M059J (cell line): ENCODE measurements around the gene PNPLA5. TPM values are rescaled to one million over a fixed set of nuclear protein-coding genes. Genes with fewer than 3 reads are reported as not detected.
A peak's percentile ranks its signal among the peaks of the same experiment; 100 is the strongest.

Experiments used
- DNase-seq: peaks from one replicate; pipeline ENCODE4 v3.0.0-alpha.2; 2012; ENCODE audit warnings: low read depth
- total RNA-seq: library from RNA; depleted of rRNA; stranded (reverse); fragments of >200 nt; shearing (Covaris generic); gene quantifications from 2 replicates; pipeline ENCODE4 v1.2.3, GENCODE V29; 2014

The PNPLA5 gene
- total RNA-seq, 1 experiment from 2014 or later = 0.05 TPM

- no peak for DNase-seq
Observed at GRCh38 chr22:43854786-43855271, 37.0 kb downstream of the PNPLA5 start.

- no peak for DNase-seq
Observed at GRCh38 chr22:43854121-43854785, 37.6 kb downstream of the PNPLA5 start.

DNA sequence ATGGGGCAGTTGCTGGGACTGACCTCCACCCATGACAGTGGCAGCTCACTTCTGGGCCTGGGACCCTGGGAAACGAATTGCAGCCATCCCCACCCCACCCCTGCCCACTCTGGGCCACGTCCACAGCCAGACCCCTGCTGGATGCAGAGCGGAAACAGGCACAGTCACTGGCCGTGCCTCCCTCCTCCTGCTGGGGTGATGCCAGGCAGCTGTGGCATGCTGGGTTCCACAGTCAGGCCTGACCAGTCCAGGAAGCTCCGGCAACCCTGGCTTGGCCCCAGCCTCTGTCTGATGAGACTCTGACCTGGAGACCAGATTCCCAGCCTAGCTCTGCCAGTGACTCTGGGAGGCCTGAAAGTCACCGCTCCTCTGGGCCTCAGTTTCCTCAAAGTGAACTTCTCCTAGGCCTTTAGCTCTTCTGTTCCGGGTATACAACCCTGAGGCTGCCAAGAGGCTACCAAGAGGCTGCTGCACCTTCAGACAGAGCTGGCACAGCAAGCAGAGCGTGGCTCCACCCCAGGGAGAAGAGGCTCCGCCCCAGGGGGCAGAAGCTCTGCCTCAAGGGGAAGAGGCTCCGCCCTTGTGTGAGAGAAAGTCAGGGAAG lies 38.4 kb downstream of the PNPLA5 start:
- DNase-seq = peak; percentile 27

DNA sequence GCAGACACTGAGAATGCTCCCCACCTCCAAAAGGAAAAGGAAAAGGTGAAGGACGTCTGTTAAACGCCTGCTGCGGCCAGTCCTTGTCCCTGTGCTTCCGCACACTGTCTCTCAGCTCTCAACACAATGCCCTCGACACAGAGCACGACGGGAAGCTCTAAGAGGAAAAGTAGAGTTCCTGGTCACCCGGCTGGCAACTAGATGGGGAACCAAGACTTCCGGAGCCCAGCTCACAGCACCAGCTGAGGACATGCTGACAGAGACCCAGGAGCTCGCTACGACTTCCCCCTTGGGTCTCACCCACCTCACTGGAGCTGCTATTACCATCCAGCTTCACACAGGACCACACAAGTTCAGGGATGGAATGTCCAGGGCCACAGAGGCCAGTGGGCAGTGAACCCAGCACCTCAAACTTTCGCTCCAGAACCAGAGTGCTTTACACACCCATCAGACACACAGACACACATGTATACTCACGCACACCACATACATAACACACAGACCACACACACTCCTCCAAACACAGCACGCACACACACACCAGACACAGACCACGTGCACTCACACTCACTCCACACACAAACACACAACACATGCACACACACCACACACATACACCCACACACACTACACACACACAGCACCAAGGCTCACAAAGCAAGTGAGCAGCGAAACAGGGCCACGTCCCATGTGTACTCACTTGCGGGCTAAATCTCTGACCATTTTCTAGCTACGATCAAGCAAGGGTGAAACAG lies 39.1 kb downstream of the PNPLA5 start:
- DNase-seq = no peak

DNA sequence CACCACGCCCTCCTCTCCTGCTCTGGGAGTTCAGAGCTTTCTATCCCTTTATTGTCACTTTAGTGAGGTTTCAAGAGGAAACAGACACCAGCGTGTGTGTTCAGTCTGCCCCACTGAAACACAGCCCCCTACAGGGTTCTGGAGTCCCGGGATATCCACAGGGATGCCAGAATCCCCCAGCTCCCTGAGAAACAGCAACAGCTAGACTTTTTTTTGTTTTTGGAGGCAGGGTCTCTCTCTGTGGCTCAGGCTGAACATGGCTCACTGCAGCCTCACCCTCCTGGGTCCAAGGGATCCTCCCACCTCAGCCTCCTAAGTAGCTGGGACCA lies 39.9 kb downstream of the PNPLA5 start:
- no peak for DNase-seq

DNA sequence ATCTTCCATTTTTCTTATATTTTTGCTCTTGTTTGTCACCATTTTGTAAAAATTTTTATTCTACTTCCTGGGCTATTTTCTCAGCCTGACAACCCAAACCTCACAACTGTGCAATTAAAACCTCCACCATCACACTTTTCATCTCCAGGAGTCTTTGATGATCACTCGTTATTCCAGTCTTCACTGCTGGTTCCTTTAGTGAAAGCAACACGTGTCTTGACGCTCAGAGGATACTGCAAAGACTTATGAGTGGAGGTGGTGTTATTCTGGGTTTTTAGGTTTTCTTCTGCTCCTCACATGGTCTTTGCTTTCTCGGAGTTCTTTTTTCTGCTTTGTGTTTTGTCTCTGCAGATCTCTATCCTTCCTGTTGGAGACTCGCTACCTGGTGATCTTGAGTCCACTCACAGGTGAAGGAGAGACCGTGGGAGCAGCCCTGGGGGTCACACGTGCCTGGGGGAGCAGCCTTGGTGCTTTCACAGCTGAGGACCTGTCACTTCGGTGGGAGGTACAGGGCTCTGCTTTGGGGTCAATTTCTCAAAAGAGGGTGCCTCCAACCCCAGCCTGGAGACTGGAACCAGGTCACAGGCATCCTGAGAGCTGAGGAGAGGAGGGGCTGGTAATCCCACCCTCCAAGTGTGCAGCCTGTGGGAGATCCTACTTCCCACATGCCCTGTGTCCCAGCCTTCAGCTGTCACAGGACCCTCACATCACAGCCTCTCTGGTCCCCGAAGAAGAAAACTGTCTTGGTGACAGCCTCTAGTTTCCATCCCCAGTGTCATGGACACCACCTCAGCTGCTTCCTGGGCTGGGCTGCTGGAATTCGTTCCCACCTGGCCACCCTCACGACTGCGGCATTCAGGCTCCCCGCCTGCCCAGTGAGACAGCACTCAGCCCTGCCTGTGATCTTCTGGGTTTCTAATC lies 40.5 kb downstream of the PNPLA5 start:
- no peak for DNase-seq

DNA sequence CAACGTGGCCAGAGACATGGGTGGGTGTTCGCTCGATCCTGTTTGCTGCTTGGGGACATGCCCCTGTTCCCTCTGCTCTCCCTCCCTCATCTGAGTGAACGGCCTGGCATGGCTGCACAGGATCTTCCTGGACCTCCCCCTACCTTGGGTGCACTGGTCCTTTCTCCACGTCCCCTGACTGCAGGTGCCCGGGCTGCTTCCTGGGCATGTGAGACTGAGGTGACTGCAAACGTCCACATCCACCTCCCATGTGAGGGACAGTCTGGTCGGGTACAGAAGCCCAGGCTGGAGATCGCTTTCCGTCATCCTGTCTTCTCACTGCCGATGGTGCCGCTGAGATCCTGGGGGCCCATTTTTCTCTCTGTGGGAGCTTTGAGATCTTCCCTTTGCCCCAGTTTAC lies 41.3 kb downstream of the PNPLA5 start:
- DNase-seq = no peak

DNA sequence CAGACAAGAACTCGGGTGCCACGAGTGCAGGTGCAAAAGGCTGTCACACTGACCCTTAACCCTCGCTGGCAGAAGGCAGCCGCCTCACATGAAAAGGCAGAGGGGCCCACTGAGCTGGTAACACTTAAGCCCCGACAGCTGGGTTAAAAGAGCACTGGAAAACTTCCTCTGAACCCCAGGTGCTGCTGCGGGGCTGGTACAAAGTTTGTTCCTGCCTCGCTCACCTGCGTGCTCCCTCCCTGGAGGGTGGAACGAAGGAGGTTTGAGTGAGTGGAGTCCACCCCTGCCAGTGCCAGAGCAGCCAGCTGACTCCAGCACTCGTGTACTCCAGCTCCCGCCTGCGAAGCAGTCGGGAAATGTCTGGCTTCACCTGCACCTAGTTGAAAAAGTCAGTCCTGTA lies 42.1 kb downstream of the PNPLA5 start:
- no peak for DNase-seq

- DNase-seq = peak; percentile 16
Observed at GRCh38 chr22:43848366-43849171, 43.2 kb downstream of the PNPLA5 start.

GRCh38 chr22:43847376-43848289 lies 44.2 kb downstream of the PNPLA5 start:
- no peak for DNase-seq

DNA sequence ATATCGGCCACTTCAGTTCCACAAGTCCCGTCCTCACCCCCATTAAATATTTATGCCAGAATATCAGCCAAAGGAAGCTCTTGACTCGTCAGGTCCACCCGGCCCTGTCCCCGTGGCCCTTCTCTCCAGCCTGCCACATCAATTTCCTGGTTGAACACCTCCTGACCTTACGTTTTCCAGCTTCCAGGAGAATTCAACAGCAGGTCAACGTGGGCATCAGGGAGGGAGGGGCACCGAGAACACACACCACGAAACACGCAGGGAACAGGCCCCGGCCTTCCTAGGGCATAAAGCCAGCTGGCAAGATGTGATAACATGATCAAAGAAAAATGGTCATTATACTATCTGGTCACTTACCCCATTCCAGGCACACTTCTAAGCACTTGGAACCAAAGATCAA lies 44.8 kb downstream of the PNPLA5 start:
- DNase-seq = no peak

DNA sequence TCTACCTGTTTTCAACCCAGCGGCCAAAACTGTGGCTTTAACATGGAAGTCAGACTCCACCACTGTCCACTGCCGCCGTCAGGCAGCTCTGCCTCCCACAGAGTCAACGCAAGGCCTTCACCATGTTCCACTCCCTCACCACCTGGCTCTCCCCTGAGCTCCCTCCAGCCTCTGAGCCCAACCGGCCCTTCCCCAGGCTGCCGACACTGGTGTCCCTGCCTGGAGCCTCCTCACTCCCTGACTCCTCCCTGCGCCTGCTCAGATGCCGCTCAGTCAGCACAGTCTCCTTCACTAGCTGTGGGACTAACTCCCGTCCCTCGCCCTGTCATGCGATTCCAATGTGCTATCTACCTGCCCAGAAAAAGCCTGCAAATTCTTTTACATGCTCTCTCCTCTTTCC lies 45.8 kb downstream of the PNPLA5 start:
- no peak for DNase-seq

- DNase-seq = no peak
Observed at GRCh38 chr22:43844560-43845545, 47.0 kb downstream of the PNPLA5 start.

- no peak for DNase-seq
Observed at GRCh38 chr22:43843783-43844530, 47.9 kb downstream of the PNPLA5 start.

DNA sequence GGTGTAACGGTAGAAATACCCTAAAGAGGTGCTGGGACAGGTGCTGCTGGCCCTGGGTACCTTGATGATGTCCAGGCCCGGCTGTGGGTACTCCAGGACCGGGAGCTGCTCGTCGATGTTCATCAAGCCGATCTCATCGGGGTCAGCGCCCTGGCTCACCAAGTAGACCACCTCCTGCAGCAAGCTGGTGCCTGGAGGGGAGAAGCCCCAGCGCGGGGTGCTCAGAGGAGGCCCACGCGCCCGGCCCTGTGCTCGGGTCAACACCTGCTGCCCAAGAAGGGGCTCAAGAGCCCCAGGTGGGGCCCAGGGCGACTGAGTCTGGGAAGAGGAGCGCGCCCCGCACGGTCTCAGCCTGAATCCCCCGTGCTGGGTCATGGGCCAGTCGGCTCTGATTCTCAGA lies 50.1 kb downstream of the PNPLA5 start:
- no peak for DNase-seq

DNA sequence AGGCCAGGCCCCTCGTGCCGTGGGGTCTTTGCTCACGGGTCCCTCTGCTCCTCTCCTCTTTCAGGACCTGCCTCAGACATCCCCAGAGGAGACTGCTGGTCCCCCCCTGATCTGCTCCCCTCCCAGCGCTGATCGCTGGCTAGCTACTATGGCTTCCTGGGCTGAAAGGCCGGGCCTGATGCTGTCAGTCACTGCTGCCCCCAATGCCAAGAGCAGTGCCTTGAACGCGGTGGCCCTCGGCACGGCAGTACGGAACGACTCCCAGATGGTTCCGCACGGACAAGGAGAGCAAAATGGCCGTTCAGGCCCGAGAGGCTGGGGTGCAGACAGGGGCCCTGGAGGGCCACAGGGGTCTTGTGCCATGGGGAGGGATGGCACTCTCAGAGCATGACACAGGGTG lies 51.0 kb downstream of the PNPLA5 start:
- DNase-seq = no peak

DNA sequence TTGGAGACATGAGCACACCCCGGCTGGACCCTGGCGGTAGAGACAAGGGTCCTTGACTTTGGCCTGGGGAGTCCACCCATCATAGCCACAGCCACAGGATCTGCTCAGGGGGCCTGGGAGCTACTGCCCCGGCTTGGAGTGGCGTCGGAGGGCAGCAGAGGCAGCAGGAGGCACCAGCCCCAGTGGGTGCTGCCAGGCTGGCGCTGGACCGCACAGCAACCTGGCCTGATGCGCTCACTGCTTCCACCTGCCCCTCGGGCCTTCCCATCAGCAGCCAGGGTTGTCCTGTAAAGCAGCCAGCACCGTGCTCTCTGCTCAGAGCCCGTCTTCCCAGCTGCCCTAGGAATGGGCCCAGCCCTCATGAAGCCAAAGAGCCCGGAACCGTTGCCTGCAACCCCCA lies 51.4 kb downstream of the PNPLA5 start:
- no peak for DNase-seq

- no peak for DNase-seq
Observed at GRCh38 chr22:43839781-43840180, 52.0 kb downstream of the PNPLA5 start.
